ENCODE results near the gene TECTA. TPM values are rescaled to one million over a fixed set of nuclear protein-coding genes. Genes with fewer than 3 reads are reported as not detected.

Gene TECTA
- polyA plus RNA-seq, 3 donors from 2014 or later = 0.03 to 0.26 TPM; not detected in 1

Other genes starting within 250 kb of the TECTA start
- 1 to 10 TPM; 3.9 to 6.6 (median 5.5) TPM for gene TBCEL, start 77.1 kb upstream of the TECTA start, polyA plus RNA-seq
- 1 to 10 TPM; 3.1 to 7.2 (median 6.8) TPM for gene SC5D, start 191.5 kb downstream of the TECTA start, polyA plus RNA-seq